HG03432 (cell line): ENCODE measurements around the gene TDRD9.

Experiments
- ATAC-seq: cut with Tn5 transposase; IDR thresholded peaks from one replicate; pipeline ENCODE4 v1.9.1; 2021; ENCODE audit warnings: mild to moderate bottlenecking, moderate library complexity; ENCODE audit not compliant: unreplicated experiment

Gene TDRD9

DNA sequence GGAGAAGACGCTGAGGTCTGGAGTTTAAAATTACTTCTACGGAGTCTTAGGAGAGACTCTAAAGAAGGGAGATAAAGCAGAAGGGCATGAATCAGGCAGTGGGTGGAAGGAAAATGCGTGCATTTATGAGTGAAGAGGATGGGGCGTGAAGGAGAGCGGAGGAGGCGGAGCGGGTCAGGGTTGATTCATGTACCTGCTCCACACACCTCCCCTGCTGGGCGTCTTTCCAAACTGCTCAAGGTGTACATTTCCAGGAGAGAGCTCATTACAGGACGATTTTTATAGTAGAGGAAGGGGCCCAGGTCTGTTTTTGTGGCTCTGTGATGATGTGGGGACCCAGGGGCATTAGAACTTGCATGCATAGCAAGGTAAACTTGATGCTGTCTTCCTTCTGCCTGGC is 92.2 kb downstream of the TDRD9 start:
- no peak for ATAC-seq

DNA sequence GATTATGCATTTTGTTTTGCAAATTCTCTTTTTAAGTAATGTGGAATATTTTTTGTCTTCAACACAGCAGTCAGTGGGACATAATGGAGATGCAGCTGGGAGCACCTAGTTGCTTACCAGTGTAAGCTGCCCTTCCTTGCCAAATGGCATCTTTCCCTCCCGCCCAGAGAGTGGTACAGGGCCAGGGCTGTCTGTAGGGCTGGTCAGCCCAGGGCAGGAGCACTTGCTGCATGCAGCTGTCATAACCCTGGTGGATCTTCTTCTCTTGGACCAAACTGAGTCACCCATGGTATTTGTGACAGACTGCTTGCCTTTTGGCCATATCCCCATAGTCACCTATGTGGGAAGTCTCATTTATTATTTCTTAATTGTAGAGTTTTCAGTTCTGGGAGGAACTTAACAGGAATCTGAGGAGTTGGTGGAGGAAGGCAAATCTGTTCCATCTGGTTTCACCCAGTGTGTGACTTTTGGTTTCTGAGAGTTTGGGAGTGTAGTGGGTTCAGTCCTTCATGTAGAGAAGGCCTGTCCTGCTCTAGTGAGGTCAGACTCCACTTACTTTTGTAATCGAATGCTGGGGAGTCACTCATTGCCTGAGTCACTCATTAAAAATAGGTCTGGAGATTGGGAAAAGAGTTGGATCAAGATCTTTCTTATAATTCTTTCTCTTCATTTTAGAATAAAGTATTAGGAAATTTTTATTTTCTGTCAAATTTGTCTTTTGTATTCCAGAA is 95.2 kb downstream of the TDRD9 start:
- no peak for ATAC-seq

DNA sequence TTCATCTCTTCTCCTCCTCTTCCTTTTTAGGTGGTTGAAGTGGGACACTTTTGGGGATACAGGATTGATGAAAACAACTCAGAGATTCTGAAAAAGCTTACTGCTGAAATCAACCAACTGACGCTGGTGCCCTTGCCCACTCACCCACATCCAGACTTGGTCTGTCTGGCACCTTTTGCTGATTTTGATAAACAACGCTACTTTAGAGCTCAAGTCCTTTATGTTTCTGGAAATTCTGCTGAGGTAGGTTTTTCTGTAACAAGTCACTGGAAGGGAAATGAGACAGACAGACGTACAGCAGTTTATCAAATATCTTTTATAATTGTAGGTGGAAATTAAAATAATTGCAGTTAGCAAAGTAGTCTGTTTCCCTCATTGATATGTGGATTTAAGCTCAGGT is 97.3 kb downstream of the TDRD9 start:
- no peak for ATAC-seq

DNA sequence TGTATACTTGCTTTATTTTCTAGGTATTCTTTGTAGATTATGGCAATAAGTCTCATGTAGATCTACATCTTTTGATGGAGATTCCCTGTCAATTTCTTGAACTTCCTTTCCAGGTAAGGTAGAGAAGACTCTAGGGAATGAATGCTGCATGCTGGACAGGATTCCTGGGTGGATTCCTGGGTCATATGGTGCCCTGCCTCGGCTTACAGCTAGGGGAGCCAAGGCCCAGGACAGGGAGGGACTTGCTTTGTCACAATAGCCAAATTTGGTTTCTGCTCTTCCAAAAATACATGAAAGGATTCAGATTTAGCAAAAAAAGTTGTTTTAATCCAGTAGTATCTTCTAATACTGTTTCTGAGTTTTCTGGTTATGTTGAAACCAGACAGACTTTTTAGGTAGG is 97.8 kb downstream of the TDRD9 start:
- no peak for ATAC-seq

DNA sequence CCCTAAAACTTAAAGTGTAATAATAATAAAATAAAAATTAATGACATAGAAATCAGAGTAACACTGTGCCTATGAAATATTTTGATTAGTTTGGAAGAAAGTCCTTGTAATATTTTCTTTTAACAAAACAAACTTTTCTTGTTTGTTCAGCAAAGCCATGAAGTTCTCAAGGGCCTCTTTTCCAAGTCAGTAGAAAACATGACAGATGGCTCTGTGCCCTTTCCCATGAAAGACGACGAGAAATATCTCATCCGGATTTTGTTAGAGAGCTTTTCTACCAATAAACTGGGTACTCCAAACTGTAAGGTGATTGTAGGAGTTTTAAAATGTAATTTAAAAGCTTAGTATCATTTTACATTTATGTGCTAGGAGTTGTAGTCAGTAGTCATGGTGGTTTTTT is 102.7 kb downstream of the TDRD9 start:
- no peak for ATAC-seq

DNA sequence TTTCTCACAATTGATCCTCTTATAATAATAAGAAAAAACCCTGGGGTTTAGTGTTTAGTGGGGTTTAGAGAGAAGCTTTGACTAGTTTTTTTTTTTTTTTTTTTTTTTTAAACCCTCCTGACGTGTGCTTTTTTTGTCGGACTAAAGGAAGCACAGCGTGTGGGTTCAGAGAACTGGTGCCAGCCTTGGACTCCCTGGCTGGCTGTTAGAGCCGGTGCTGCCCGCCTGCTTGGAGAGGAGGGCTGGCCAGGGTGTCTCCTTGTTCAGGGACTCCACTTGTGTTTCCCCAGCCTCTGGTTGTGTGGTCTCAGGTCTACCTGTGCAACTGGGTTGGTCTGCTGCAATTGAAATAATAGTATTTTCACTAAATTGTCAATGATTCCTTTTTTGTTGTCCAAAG is 103.1 kb downstream of the TDRD9 start:
- no peak for ATAC-seq

DNA sequence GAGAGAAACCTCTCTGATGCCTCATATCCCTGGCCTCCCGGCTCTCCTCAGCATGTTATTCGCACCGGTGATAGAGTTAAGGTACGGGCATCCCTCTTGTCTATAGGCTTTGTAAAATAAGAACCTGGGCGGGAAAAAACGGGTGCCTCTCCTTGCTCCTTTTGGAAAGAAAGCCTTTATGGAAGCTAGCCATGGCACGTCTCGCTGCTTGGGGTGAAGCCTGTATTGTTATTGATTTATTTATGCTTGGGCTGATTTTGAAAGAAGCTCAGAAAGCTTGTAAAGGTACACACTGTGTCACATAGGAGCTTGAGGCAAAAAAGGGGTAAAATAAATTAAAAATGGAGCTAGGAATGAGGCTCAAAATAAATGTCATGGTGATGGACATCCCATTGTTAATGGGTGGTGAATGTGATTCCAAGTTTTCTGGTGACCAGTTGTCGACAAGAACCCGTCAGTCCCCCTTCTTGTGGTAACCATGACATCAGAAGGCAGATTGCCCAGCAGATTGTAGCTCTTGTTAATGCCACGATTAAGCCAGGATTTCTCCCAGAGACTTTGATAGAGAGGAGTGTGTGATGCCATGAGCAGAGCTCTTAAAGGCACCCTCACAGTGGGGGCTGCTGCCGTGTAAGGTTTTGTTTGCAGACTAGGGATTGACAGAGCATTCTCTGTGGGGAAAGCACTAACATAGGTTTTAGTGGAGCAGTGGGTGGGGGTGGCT is 106.9 kb downstream of the TDRD9 start:
- no peak for ATAC-seq

DNA sequence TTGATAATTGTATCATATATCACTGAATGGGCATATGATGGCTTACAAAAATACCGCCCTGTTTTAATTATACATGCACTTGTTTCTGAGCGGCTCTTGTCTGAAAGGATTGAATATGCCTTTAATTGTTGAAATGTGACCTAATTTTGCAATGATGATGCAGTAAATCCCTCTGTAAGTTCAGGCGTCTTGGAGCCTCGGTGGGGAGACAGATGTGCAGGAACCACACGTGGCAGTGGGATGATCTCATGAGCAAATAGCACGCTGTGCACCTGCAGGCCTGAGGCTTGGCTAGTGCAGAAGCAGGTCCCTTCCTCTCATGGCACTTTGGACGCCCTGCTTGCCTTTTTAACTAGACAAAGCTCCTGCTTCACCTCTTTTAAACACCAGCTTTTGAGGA is 108.0 kb downstream of the TDRD9 start:
- no peak for ATAC-seq

DNA sequence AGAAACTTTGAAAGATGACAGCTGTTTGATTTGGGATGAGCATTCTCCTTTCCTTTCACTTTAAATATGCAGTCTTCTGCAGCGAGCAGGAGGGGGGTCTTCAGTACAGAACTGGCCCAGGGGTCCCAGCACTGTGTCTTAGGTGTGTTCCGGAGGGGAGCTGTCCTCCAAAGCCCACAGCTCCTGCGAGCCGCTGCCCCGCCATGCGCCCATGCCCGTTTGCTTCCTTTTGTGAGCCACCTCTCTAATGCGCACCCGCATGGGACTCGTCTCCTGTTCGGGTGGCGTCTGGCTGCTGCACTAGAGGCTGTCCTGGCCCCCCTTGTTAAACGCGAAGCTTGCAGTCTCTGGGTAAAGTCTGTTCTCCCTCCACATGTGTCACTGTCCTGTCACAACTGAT is 108.8 kb downstream of the TDRD9 start:
- no peak for ATAC-seq

DNA sequence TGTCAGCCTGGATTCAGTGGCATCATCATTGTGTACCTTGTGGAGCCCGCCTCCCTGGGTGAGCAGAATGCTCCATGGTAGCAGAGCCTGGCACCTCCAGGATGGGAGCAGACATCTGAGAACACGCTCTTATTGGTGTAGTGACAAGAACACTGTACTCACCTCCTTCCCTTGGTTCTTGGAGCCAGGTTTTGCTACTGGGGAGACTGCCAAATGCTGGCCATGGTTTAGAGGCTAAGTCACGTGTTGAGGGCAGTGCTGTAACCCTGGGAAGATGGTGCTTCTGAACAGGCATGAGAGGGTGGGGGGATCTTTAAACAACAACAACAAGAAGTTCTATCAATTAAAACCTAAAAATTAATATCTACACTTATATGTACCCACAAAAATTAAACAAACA is 109.6 kb downstream of the TDRD9 start:
- ATAC-seq = no peak

DNA sequence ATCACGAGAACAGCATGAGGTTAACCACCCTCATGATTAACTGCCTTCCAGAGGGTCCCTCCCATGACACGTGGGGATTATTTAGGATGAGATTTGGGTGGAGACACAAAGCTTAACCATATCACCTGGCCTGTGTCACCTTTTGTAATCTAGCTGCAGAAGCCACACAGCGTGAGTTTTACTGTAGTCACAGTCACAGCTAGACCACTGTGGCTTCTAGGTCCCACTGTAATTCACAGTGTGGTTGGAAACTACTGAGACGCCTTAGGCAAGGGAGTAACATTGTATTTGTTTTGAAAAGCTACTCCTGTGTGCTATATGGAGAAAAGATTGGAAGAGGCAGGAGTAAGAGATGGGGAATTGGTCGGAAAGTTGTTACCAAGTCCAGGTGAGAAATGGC is 111.0 kb downstream of the TDRD9 start:
- no peak for ATAC-seq

DNA sequence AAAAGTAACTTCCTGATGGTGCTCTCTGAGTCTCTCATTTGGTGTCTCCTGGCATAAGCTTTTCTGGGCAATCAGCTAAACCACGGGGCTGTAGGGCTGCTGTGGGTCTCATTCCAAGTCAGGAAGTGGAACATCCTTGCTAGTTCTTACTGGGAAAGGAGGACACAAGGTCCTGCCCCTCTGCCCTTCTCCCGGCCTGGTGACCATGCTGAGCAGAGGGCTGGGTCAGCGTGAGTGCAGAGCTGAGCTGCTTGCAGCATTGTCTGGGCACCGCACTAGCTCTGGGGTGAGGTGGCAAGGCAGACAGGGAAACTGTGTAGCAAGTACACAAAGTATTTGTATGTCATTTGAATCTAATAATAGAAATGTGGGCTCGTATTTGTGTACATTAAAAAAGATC is 112.3 kb downstream of the TDRD9 start:
- ATAC-seq = no peak

DNA sequence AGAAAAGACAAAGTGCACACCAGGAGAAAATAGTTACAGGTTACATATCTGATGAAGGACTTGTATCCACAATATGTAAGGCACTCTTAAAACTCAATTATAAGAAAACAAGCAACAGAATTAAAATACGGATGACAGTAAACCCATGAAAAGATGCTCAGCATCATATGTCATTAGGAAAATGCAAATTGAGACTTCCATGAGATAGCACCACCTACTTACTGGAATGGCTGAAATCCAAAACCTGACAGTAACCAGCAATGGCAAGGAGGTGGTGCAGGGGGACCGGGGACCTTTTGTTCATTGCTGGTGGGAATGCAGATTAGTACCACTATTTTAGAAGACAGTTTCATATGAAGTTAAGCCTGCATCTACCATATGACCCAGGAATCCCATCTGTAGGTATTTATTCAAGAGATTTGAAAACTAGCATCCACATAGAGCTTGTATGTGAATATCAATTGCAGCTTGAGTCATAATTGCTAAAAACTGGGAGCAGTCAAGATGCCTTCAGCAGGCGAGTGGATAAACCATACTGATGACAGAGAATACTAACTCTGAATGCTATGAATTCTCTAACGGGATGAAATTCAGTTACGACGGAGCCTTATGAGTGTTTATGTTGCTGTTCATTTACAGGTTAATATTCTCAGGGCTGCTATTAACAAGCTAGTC is 113.3 kb downstream of the TDRD9 start:
- ATAC-seq = no peak

DNA sequence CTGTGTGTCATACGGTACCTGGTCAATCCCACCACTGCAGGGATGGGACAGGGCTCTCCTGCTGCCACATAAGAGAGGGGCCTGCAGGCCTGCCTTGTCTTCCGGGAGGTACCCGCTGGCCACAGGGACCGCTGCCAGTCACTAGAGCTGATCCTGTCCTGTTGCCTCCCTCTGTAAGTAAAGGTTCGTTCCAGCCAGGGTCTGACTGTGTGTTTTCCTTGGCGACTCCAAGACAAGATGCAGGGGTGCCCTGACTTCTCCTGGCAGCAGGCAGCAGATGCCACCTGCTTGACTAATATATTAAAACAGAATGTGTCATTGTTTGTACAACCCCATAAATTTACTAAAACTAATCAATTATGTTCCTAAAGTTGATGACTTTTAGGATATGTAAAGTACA is 115.8 kb downstream of the TDRD9 start:
- ATAC-seq = no peak

DNA sequence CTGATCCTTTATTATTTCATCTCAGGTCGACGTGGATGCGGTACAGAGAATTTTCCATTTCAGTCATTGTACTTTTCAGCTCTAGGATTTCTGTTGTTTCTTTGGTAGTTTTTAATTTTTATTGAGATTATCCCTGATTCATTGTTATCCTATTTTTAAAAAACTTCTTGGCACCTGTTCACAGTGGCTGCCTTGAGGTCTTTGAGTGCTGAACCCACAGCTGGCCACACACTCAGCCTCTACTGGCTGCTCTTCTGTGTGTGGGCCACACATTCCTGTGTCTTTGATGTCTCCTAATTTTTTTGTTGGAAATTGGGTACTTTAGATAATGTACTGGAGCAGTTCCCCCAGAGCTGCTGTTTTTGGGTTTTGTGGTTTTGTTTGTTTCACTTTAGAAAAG is 119.5 kb downstream of the TDRD9 start:
- no peak for ATAC-seq

DNA sequence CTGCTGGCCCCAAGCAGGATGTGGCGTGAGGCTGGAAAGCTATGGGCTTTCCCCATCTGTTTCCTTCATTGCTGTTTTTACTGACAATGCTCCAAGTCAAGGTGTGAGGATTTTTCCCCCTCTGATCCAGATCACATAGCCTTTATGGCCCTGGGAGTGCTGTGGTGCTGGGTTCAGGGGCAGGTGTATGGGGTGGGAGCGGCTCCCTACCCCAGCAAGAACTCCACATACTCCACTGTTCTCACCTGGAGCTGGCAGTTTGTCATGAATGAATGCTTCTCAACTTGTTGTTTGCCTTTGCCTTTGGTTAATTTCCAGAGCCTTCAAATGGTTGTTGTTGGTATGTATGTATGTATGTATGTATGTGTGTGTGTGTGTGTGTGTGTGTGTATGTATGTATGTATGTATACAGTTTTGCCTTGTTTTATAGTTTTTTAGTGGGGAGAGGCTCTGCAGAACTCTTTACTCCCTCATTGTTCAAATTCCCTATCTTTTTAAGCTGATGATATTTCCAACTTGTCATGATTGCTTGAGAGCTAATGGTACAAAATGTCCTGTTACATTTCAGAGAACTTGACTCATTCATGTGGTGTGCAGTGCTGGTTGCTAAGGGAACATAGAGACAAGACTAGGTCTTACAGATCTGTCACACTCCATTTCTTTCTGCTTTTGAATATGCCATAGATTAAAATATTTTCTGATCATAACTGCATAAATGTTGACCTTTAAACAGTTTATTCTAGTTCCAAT is 120.7 kb downstream of the TDRD9 start:
- ATAC-seq = no peak

DNA sequence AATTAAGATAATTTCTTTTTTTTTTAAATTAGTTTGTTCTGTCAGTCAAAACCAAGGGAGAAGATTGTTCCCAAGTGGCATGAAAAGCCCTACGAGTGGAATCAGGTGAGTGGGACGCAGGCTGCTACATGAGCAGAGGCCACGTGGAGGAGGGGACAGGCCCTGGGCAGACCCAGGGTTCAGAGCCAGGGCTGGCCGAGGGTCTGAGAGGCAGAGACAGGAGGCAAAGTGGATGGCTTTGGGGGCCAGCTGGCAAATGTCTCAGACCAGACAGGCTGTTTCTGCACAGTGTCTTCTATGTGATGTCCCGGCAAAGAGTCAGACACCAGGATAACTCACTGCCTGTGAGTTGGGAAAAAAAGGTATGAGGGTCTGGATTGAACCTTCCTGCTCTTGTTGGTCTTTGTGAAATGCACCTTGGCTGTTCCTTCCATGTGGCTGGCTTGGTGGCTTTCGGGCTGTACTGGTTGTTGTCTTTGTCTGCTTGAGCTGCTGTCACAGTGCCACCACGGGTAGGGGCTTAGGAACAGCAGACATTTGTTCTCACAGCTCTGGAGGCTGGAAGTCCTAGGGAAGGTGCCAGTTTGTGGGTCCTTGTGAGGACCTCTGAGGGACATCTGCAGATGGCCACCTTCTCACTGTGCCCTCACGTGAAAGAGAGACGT is 121.5 kb downstream of the TDRD9 start:
- no peak for ATAC-seq

DNA sequence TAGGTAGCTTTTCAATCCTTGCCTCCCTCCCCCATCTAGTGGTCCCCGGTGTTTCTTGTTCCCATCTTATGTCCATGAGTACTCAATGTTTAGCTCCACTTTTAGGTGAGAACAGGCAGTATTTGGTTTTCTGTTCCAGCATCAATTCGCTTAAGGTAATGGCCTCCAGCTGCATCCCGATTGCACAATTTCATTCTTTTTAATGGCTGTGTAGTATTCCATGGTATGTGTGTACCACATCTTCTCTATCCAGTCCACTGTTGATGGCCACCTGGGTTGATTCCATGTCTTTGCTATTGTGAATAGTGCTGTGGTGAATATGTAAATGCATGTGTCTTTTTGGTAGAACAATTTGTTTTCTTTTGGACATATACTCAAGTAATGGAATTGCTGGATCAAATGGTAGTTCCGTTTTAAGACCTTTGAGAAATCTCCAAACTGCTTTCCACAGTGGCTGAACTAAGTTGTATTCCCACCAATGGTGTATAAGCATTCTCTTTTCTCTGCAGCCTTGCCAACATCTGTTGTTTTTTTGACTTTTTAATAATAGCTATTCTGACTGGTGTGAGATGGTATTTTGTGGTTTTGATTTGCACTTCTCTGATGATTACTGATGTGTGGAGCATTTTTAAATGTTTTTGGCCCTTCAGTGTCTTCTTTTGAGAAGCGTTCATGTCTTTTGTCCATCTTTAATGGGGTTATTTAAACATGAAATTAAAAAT is 123.0 kb downstream of the TDRD9 start:
- ATAC-seq = no peak

DNA sequence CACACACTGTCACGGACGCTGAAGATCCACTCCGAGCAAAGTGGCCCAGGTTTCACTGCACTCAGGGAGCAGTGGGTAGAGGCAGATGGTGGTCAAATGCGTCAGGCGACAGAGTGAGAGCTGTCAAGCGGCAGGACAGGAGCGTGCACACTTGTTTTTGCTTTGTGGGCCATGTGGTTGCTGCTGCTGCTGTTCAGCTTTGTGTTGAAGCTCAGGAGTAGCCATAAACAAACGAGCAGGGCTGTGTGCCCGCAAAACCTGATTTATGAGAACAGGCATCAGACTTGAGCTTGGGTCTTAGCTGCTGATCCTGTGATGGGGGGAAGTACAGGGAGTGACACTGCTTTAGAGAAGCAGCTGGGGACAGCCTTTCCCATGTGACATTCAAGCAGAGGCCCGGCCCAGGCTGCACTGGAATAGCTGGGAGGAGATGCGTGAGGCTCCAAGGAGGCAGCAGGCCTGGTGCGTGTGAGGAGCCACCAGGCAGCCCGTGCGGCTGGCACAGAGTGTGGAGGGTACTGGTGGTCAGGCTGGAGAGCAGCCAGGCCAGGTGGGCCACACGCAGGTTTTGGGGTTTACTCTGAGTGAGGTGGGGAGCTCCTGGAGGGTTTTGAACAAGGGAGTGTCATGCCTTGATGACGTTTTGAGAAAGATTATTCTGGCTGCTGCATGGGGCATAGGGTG is 126.1 kb downstream of the TDRD9 start:
- ATAC-seq = no peak

DNA sequence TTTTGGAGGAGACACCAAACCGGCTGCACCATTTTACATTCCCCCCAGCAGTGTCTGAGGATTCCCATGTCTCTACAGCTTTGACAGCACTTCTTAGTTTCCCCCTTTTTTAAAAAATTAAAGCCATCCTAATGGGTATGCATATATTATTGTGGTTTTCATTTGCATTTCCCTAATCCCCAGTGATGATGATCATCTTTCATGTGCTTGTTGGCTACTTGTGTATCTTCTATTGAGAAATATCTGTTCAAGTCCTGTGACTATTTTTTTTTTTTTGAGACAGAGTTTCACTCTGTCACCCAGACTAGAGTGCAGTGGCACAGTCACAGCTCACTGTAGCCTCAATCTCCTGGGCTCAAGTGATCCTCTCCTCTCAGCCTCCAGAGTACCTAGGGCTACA is 134.0 kb downstream of the TDRD9 start:
- ATAC-seq = no peak
